Progenitor cell of endocrine pancreas (in vitro differentiated cells): Measurements from ENCODE around the gene GLT6D1. TPM values are rescaled to one million over a fixed set of nuclear protein-coding genes. Genes with fewer than 3 reads are reported as not detected.

Experiments used
- DNase-seq: peaks from one replicate; pipeline ENCODE4 v3.0.0; 2021; ENCODE audit warnings: low spot score; ENCODE audit not compliant: unreplicated experiment
- H3K27ac Mint-ChIP-seq: 2 replicates; pipeline ENCODE4 v1.8.0; 2021; ENCODE audit warnings: mild to moderate bottlenecking, moderate library complexity, mixed read lengths
- H3K27me3 Mint-ChIP-seq: 2 replicates; pipeline ENCODE4 v1.8.0; 2021; ENCODE audit warnings: mixed read lengths
- H3K36me3 Mint-ChIP-seq: 2 replicates; pipeline ENCODE4 v1.8.0; 2022; ENCODE audit warnings: mixed read lengths; ENCODE audit not compliant: insufficient read depth
- H3K4me1 Mint-ChIP-seq: 2 replicates; pipeline ENCODE4 v1.8.0; 2021; ENCODE audit warnings: low read depth, mixed read lengths
- H3K4me3 Mint-ChIP-seq: 2 replicates; pipeline ENCODE4 v1.8.0; 2021; ENCODE audit warnings: low read depth, mild to moderate bottlenecking, moderate library complexity, mixed read lengths
- H3K9me3 Mint-ChIP-seq: 2 replicates; pipeline ENCODE4 v1.8.0; 2021; ENCODE audit warnings: low read depth, mixed read lengths
- CTCF ChIP-seq: fragments of 200-600 bp; sonication (generic); IDR thresholded peaks from one replicate; pipeline ENCODE4 v1.5.0; 2021; ENCODE audit warnings: antibody characterized with exemption, mild to moderate bottlenecking; ENCODE audit not compliant: unreplicated experiment
- total RNA-seq: library from RNA; stranded (reverse); gene quantifications from 2 replicates; pipeline ENCODE4 v1.2.1, GENCODE V29; 2021

Gene GLT6D1
- total RNA-seq, 1 donor from 2014 or later = not detected

DNA sequence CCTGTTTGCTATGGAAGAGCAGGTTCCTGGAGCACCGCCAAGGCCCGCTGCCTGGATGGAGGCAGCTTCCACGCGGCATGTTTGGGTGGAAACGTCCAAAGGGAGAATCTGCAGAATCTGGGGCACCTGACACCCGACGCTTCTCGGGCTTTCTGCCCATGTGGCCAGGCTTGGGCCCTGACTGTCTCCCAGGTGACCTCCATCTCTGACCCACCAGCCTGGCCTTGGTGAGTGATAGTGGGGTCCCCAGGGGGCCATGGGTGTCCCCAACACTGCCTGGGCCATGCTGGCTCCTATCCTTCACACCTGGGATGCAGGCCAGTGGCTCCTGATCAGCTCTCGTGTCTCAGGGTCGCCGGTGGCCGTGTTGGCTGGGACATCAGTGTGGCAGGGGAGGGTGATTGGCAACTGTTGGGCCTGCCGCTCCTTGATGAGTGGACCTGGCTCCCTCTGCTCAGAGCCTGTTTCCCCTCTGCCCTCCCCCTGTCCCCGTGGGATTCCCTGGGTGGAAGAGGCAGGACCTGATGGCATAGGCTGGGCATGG is 34.0 kb downstream of the GLT6D1 start:
- peak; percentile 3 for DNase-seq
- Mint-ChIP-seq H3K27me3 (peaks cover 12% of the 10 kb centered on the region), H3K9me3 (no peaks in the 10 kb centered on the region), H3K27ac (no peak overlapping the region), H3K4me3 (no peak overlapping the region), H3K4me1 (no peaks in the 10 kb centered on the region), H3K36me3 (no peaks in the 10 kb centered on the region)
- TF ChIP-seq CTCF = no peak

DNA sequence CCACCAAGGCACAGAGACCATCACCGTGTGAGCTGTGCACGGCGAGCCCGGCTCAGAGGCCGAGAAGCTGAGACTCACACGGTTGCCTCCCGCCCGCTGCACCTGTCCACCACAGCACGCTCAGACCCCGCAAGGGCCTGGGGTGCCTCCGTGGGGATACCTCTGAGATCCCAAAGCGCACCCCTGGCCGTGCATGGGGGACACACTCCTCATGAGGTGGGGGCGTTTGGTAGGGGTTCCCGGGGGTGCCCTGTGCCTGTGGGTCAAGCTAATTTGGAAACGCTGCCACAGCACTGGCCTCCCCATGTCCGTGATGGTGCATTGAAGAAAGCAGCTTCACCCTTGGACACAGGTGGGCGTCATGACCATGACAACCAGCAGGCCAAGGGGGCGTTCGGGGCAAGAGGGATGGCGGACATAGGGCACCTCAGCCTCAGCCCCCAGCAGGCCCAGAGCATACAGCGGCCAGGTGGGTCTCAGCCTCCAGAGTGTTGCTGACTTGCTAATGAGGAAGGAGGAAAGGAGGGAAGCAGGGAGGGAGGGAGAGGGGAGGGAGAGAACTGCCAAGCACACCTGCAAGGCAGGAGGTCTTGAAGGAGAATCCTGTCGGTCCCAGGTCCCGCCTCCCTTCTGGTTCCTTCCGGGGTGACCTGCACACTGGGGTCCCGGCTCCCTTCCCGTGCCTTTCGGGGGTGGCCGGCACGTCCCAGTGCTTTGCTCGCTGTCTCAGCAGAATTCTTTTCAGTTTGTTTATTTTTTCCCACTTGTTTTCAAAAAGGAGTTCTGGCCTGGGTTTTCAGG is 34.7 kb downstream of the GLT6D1 start:
- H3K27ac Mint-ChIP-seq = no peak overlapping the region
- H3K27me3 Mint-ChIP-seq = peaks cover 9% of the 10 kb centered on the region
- no peak overlapping the region for H3K4me3 Mint-ChIP-seq
- H3K4me1 Mint-ChIP-seq = no peaks in the 10 kb centered on the region
- H3K36me3 Mint-ChIP-seq = no peaks in the 10 kb centered on the region
- no peaks in the 10 kb centered on the region for H3K9me3 Mint-ChIP-seq
- TF ChIP-seq CTCF = no peak
- DNase-seq = peak; percentile 7

GRCh38 chr9:135602789-135603481 is 36.4 kb downstream of the GLT6D1 start:
- no peak overlapping the region for H3K4me3 Mint-ChIP-seq
- H3K27me3 Mint-ChIP-seq = peaks cover 6% of the 10 kb centered on the region
- no peaks in the 10 kb centered on the region for H3K4me1 Mint-ChIP-seq
- TF ChIP-seq CTCF = peak; percentile 77
- H3K36me3 Mint-ChIP-seq = peaks cover 1% of the 10 kb centered on the region
- H3K27ac Mint-ChIP-seq = no peak overlapping the region
- H3K9me3 Mint-ChIP-seq = peaks cover 8% of the 10 kb centered on the region
- no peak for DNase-seq

DNA sequence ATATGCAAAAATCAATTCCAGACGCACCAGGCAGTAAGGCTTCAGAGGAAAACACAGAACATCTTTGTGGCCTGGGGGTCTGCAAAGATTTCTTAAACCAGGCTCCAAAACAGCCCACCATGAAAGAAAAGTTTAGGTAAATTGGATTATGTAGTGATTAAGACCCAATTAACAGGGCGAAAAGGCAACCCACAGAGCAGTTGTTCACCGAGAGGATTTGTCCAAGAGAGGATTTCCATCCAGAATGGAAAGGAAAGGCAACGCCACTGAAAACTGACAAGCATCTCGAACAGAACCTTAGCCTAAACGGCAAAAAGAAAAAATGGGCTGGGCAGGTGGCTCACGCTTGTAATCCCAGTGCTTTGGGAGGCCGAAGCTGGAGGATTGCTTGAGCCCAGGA is 37.4 kb downstream of the GLT6D1 start:
- Mint-ChIP-seq H3K27ac (no peak overlapping the region), H3K4me3 (no peak overlapping the region), H3K27me3 (peaks cover 7% of the 10 kb centered on the region), H3K9me3 (peaks cover 10% of the 10 kb centered on the region), H3K36me3 (peaks cover 1% of the 10 kb centered on the region), H3K4me1 (no peaks in the 10 kb centered on the region)
- no peak for DNase-seq
- TF ChIP-seq CTCF = no peak

DNA sequence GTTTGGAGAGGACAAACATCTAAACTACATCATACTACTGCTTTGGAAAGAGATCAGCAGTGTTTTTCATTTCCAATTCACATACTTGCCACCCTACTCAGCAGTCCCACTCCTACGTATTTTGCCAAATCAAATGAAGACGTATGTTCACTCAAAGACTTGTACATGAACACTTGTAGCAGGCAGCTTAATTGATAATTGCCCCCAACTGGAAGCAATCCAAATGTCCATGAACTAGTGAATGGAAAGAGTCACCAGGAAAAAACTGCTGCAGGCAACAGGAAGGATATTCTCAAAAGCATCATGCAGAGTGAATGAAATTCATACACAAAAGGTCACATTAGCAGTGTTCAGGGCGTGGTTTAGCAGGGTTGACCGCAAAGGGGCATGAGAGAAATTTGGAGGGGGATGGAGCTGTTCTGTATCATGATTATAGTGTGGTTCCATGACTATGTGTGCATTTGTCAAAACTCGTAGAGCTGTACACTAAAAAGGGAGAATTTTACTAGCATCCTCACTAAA is 39.0 kb downstream of the GLT6D1 start:
- H3K4me1 Mint-ChIP-seq = peaks cover 7% of the 10 kb centered on the region
- peaks cover 1% of the 10 kb centered on the region for H3K36me3 Mint-ChIP-seq
- peaks cover 15% of the 10 kb centered on the region for H3K9me3 Mint-ChIP-seq
- no peak for TF ChIP-seq CTCF
- no peak overlapping the region for H3K4me3 Mint-ChIP-seq
- no peak overlapping the region for H3K27ac Mint-ChIP-seq
- no peak for DNase-seq
- peaks cover 8% of the 10 kb centered on the region for H3K27me3 Mint-ChIP-seq
